Loucy (cell line): Measurements from ENCODE around the gene UFD1.

ENCODE experiments used
- H2AFZ ChIP-seq: fragments of 200-600 bp; sonication (generic); 2 replicates; pipeline ENCODE4 v1.6.0; 2016; ENCODE audit warnings: antibody characterized with exemption, mild to moderate bottlenecking, low read length, moderate library complexity
- H3F3A ChIP-seq: fragments of 200-600 bp; 2 replicates; pipeline ENCODE4 v1.6.0; 2016; ENCODE audit warnings: antibody characterized with exemption, low read depth, mild to moderate bottlenecking
- H3K27me3 ChIP-seq: fragments of 200-600 bp; sonication (generic); 2 replicates; pipeline ENCODE4 v1.6.1; 2014; ENCODE audit warnings: low read length, mild to moderate bottlenecking; ENCODE audit not compliant: insufficient read depth, poor library complexity, severe bottlenecking
- H3K36me3 ChIP-seq: fragments of 200-600 bp; sonication (generic); 2 replicates; pipeline ENCODE4 v1.6.1; 2016; ENCODE audit warnings: low read length; ENCODE audit not compliant: insufficient read depth
- H3K4me1 ChIP-seq: fragments of 200-600 bp; sonication (generic); 2 replicates; pipeline ENCODE4 v1.5.1; 2014; ENCODE audit warnings: low read length, mild to moderate bottlenecking; ENCODE audit not compliant: insufficient read depth, poor library complexity, severe bottlenecking
- H3K4me2 ChIP-seq: fragments of 200-600 bp; sonication (generic); 2 replicates; pipeline ENCODE4 v1.6.0; 2014; ENCODE audit warnings: antibody characterized with exemption, low read length, low read depth, mild to moderate bottlenecking; ENCODE audit not compliant: poor library complexity, severe bottlenecking
- H3K4me3 ChIP-seq: fragments of 200-600 bp; sonication (generic); 2 replicates; pipeline ENCODE4 v1.5.1; 2014; ENCODE audit warnings: low read length, mild to moderate bottlenecking, mixed read lengths; ENCODE audit not compliant: poor library complexity, severe bottlenecking
- H3K79me2 ChIP-seq: fragments of 200-600 bp; sonication (generic); 2 replicates; pipeline ENCODE4 v1.6.1; 2014; ENCODE audit warnings: low read length; ENCODE audit not compliant: insufficient read depth
- H3K9ac ChIP-seq: fragments of 200-600 bp; sonication (generic); 2 replicates; pipeline ENCODE4 v1.6.0; 2014; ENCODE audit warnings: mild to moderate bottlenecking, low read depth, low read length, moderate library complexity; ENCODE audit not compliant: poor library complexity, severe bottlenecking
- H3K9me2 ChIP-seq: fragments of 200-600 bp; sonication (generic); replicated peaks from 2 replicates; pipeline ENCODE4 v1.6.1; 2016; ENCODE audit warnings: low read depth, low read length, mixed read lengths
- H3K9me3 ChIP-seq: fragments of 200-600 bp; sonication (generic); 2 replicates; pipeline ENCODE4 v1.6.1; 2014; ENCODE audit warnings: mild to moderate bottlenecking, antibody characterized with exemption, low read length, low read depth; ENCODE audit not compliant: insufficient read depth
- H4K20me1 ChIP-seq: fragments of 200-600 bp; sonication (generic); 2 replicates; pipeline ENCODE4 v1.6.0; 2014; ENCODE audit warnings: antibody characterized with exemption, low read length, mild to moderate bottlenecking; ENCODE audit not compliant: insufficient read depth, poor library complexity, severe bottlenecking
- CTCF ChIP-seq: fragments of 200-600 bp; sonication (generic); conservative IDR thresholded peaks from 2 replicates; pipeline ENCODE4 v1.5.1; 2014; ENCODE audit warnings: mild to moderate bottlenecking, antibody characterized with exemption, low read length
- EZH2phosphoT487 ChIP-seq: fragments of 200-600 bp; IDR thresholded peaks from 2 replicates; pipeline ENCODE4 v1.6.1; 2018; ENCODE audit warnings: antibody characterized with exemption, mild to moderate bottlenecking, moderate library complexity, borderline replicate concordance

UFD1 gene

GRCh38 chr22:19520007-19520406 is 41.0 kb upstream of the UFD1 start:
- Histone ChIP-seq H2AFZ (no peak overlapping the region), H3K4me2 (peak overlapping the region; percentile 87), H3K27me3 (peaks cover 13% of the 10 kb centered on the region), H4K20me1 (peaks cover 41% of the 10 kb centered on the region), H3K79me2 (peaks cover 55% of the 10 kb centered on the region), H3K4me3 (peak overlapping the region; percentile 79), H3K36me3 (peaks cover 8% of the 10 kb centered on the region; the same call in 1 of the 2 replicates), H3K9me2 (no peaks in the 10 kb centered on the region), H3K4me1 (peaks cover 25% of the 10 kb centered on the region), H3K9ac (peak overlapping the region; percentile 96), H3K9me3 (no peaks in the 10 kb centered on the region), H3F3A (0 out of 2 replicates have a peak, but pooled peaks cover 8% of the 10 kb centered on the region)
- TF ChIP-seq EZH2phosphoT487: no peak
- TF ChIP-seq CTCF: no peak

GRCh38 chr22:19519041-19519926 is 40.3 kb upstream of the UFD1 start:
- Histone ChIP-seq H3K9ac (no peak overlapping the region), H3K4me2 (peak overlapping the region; percentile 87), H3K4me1 (peaks cover 27% of the 10 kb centered on the region), H3K27me3 (peaks cover 13% of the 10 kb centered on the region), H3K4me3 (no peak overlapping the region), H3F3A (0 out of 2 replicates have a peak, but pooled peaks cover 8% of the 10 kb centered on the region), H3K9me2 (no peaks in the 10 kb centered on the region), H4K20me1 (peaks cover 41% of the 10 kb centered on the region), H2AFZ (no peak overlapping the region), H3K79me2 (peaks cover 49% of the 10 kb centered on the region), H3K9me3 (no peaks in the 10 kb centered on the region), H3K36me3 (peaks cover 14% of the 10 kb centered on the region; the same call in 1 of the 2 replicates)
- TF ChIP-seq CTCF: no peak
- no peak for TF ChIP-seq EZH2phosphoT487

- H3K9me3 ChIP-seq: no peaks in the 10 kb centered on the region
- H3K4me3 ChIP-seq: no peak overlapping the region
- no peak overlapping the region for H3K9ac ChIP-seq
- no peaks in the 10 kb centered on the region for H3K9me2 ChIP-seq
- H3K4me2 ChIP-seq: no peak overlapping the region
- peaks cover 43% of the 10 kb centered on the region for H3K79me2 ChIP-seq
- 0 out of 2 replicates have a peak, but pooled peaks cover 8% of the 10 kb centered on the region for H3F3A ChIP-seq
- H4K20me1 ChIP-seq: peaks cover 37% of the 10 kb centered on the region
- H3K4me1 ChIP-seq: peaks cover 28% of the 10 kb centered on the region
- H3K27me3 ChIP-seq: peaks cover 13% of the 10 kb centered on the region
- TF ChIP-seq CTCF: no peak
- no peak for TF ChIP-seq EZH2phosphoT487
- no peak overlapping the region for H2AFZ ChIP-seq
- peaks cover 20% of the 10 kb centered on the region; the same call in 1 of the 2 replicates for H3K36me3 ChIP-seq
These were observed 39.6 kb upstream of the UFD1 start for GRCh38 chr22:19518635-19519034.
